Effector CD4-positive, alpha-beta T cell (primary cell): Measurements from ENCODE around the gene MED7.

Source experiments
- DNase-seq: peaks from one replicate; pipeline ENCODE4 v3.0.0-alpha.2; 2020

Gene MED7

GRCh38 chr5:157162919-157163510, 20.4 kb upstream of the MED7 start:
- no peak for DNase-seq

DNA sequence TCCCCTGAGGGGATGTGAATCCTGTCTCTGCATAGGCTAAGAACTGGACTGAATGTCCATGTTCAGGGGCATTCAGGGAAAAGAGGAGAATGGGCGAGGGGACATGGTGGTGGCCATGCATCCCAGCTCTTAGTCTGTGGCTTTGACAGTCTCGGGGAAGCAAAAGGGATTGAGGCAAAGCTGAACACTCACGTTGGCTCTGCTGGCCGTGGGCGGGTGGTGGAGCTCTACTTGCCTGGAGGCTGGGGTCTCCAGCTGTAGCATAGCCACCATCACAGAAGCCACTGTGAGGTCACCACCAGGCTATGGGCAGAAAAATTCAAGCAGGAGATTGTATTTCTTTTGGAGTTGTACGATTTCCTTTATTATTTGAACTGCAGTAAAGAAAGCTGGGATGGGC, 19.3 kb upstream of the MED7 start:
- DNase-seq = no peak

DNA sequence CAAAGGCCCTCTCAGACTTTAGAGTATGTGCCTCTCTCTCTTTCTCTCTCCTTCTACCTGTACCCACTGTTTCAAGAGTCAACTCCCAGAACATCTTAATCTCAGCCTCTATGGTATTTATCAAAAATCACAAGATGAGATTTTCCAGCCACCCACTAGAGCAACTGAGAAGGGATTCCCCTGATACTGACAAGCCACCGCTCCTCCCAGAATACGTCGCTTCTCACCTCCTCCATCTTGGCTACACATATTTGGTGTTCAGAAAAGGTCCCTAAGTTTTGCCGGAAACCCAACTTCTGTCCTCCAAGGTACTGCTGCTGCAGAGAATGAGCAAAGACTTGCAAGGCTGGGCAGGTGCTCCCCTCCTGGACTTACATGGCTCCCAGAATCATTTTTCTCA, 17.3 kb upstream of the MED7 start:
- DNase-seq = peak; percentile 34

- DNase-seq = peak; percentile 41
These were observed 16.6 kb upstream of the MED7 start for GRCh38 chr5:157159209-157159751.

- no peak for DNase-seq
These were observed 14.7 kb upstream of the MED7 start for GRCh38 chr5:157157293-157157891.

DNA sequence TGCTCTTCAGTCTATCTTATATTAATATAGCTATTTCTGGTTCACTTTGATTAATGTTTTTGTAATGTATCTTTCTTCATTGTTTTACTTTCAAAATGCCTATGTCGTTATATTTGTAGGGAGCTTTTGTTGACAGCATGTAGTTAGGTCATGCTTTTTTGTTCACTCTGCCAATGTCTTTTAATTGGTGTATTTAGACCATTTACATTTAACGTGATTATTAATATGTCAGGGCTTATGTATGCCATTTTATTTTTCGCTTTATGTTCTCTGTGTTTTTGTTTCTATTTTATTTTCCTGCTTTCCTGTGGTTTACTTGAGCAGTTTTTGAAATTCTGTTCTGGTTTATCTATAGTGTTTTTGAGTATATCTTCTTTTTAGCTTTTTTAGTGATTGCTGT, 12.6 kb upstream of the MED7 start:
- DNase-seq = no peak

DNA sequence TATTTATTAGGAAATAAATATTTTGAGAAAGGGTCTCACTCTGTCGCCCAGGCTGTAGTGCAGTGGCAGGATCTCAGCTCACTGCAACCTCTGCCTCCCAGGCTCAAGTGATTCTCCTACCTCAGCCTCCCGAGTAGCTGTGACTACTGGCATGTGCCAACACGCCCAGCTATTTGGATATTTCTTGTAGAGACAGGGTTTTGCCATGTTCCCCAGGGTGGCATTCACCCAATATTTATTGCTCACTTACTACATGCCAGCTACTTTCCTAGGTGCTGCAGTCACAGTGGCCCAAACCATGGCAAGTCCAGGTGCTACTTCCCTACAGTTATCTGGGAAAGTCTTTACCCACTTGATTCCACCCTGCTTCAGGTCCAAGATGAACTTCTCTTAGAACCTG, 8.3 kb upstream of the MED7 start:
- DNase-seq = no peak

DNA sequence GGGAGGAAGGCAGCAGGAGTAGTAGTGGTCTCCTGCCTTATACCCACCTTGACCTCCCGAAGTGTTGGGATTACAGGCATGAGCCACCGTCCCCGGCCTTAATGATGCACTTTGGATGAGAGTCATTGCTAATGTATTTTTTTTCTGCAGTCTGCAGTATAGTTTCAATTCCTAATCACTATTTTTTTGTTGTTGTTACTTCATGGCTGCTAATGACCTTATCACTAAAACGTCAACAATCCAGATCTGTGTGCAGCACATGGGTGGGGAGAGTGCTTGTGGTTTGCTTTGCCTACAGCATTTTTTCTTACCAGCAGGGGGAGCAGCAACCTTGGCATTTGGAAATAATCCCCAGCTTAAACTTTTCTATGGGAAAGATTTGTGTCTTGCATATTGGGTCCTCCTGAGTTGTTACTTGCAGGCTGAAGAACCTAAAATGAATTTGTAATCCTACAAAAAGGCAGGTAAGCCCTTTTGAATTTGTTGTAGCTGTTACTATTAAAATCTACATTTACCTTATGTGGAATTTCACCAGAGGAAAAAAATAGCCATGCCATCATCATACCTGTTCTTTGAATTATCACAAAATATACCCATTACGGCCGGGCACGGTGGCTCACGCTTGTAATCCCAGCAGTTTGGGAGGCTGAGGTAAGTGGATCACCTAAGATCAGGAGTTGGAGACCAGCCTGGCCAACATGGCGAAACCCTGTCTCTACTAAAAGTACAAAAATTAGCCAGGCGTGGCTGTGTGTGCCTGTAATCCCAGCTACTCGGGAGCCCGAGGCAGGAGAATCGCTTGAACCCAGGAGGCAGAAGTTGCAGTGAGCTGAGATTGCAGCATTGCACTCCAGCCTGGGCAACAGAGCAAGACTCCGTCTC, 6.3 kb upstream of the MED7 start:
- DNase-seq = peak; percentile 80

DNA sequence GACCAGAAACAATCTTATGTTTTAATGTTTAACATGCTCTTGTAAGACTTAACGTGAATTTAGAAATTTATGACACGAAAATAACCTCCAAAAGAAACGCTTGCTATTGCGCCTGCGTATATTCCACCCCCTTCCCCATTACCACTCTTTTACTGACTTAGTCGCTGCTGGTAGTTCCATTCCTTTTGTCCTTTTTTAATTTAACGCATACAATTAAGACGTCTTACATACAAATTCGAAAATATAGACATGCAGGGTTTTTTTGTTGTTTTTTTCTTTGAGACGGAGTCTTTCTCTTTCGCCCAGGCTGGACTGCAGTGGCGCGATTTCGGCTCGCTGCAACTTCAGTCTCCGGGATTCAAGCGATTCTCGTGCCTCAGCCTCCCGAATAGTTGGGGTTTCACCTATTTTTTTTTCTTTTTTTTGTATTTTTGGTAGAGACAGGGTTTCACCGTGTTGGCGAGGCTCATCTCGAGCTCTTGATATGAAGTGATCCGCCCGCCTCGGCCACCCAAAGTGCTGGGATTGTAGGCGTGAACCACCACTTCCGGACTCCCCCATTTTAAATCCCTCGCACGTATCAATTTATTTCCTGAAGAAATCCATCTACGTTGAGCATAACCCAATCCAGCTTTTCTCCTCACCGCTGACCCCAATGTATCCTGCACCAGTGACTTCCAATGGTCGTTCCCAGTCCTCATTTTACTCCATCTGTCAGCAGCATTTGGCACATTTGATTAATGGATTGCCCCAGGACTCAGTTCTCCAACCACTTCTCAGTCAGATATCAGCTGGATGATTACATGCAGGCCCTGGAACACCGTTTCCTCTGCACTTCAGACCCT, 684 bp upstream of the MED7 start:
- peak; percentile 42 for DNase-seq

GRCh38 chr5:157137691-157138090, 5.0 kb downstream of the MED7 start:
- no peak for DNase-seq

GRCh38 chr5:157132281-157132612, 10.4 kb downstream of the MED7 start:
- DNase-seq = no peak

GRCh38 chr5:157130925-157131324, 11.7 kb downstream of the MED7 start:
- no peak for DNase-seq

DNA sequence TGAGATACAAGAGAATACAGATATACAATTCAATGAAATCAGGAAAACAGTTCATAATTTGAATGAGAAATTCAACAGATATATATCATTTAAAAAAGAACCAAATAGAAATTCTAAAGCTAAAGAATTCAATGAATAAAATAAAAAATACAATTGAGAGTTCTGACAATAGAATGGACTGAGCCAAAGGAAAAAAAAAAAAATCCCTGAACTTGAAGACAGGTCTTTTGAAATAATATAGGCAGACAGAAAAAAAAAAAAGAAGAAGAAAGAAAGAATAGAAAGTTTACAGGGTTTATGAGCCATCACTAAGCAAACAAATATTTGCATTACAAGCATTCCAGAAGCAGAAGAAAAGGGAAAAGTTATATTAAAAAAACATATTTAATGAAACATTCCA, 21.0 kb downstream of the MED7 start:
- no peak for DNase-seq

GRCh38 chr5:157120102-157120501, 22.6 kb downstream of the MED7 start:
- DNase-seq = no peak

- DNase-seq = no peak
These were observed 26.1 kb downstream of the MED7 start for GRCh38 chr5:157116483-157116954.

DNA sequence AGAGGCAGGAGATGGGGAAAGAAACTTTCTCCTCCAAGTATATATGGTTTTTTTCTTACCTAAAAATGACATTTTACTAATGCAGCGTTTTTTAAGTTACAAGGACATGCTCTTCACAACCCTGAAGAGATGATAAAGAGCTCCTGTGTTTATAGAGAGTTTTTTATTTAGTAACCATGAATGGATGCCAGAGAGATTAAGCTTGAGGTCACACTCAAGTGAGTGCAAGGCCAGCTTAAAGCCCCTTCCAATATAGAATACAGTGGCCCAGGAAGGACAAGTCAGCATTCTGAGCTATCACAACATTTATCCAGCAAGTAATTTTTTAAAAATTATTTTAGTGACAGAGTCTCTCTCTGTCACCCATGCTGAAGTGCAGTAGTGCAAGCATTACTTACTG, 27.2 kb downstream of the MED7 start:
- no peak for DNase-seq

DNA sequence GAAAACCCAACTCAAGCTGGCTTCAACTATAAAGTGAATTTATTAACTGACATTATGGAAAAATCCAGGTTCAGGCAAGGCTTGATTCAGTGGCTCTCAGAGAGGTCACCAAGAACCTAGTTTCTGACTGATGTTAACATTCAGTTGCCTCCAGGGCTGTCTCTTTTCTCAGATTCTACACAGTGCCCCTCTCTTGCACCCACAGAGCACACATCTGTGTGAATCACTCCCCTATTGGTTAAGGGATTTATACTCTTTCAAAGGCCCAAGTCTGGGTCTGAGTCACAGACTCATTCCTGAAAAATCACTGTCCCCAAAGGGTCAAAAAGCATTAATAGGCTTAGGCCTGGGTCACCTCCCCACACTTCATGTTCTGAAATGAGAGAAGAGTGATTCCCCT, 27.7 kb downstream of the MED7 start:
- DNase-seq = no peak

GRCh38 chr5:157113002-157113401, 29.7 kb downstream of the MED7 start:
- no peak for DNase-seq

GRCh38 chr5:157109744-157110143, 32.9 kb downstream of the MED7 start:
- no peak for DNase-seq

- peak; percentile 11 for DNase-seq
These were observed 33.7 kb downstream of the MED7 start, which contains the start of gene HAVCR2 for GRCh38 chr5:157108976-157109375. Gene HAVCR2, minus strand, starts transcription at chr5:157109044. Its CDS starts 61 bp downstream, at chr5:157108983.

- no peak for DNase-seq
These were observed 35.2 kb downstream of the MED7 start for GRCh38 chr5:157107508-157107907.

DNA sequence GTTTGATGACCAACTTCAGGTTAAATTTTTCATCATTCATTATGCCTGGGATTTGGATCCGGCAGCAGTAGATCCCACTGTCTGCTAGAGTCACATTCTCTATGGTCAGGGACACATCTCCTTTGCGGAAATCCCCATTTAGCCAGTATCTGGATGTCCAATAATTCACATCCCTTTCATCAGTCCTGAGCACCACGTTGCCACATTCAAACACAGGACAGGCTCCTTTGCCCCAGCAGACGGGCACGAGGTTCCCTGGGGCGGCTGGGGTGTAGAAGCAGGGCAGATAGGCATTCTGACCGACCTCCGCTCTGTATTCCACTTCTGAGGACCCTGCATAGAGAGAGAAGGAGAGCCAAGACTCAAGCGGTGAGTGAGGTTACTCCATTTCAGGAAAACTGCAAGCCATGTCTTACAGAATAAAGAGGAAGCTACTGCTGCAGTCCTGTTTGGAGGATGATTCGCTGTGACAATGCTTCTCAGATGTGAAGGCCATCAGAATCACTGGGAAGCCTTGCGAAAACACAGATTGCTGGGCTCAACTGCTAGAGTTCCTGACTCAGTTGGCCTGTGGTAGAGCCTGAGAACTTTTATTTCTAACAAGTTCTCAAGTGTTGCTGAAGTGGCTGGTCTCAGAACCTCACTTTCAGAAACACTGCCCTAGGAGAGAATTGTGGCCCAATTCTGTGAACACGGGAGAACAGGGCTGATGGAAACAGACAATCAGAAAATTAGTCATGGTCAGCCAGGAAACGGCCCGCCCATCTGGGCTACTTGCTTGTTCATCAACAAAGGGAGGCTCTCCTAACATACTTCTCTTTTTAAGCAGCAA, 35.8 kb downstream of the MED7 start:
- no peak for DNase-seq
